HUES6 (cell line): Measurements from ENCODE around the gene COBL.

Source experiments
- H3K27ac ChIP-seq: 2 replicates; pipeline ENCODE4 v1.7.0; 2013; ENCODE audit warnings: low read depth, mild to moderate bottlenecking, low read length, inconsistent platforms
- H3K27me3 ChIP-seq: 2 replicates; pipeline ENCODE4 v1.6.1; 2013; ENCODE audit warnings: low read length; ENCODE audit not compliant: control insufficient read depth, insufficient read depth
- H3K36me3 ChIP-seq: 2 replicates; pipeline ENCODE4 v1.6.1; 2013; ENCODE audit warnings: low read length; ENCODE audit not compliant: control insufficient read depth, insufficient read depth
- H3K4me1 ChIP-seq: 2 replicates; pipeline ENCODE4 v1.6.1; 2013; ENCODE audit warnings: low read length; ENCODE audit not compliant: control insufficient read depth, insufficient read depth
- H3K4me3 ChIP-seq: 2 replicates; pipeline ENCODE4 v1.5.1; 2013; ENCODE audit warnings: low read depth, low read length
- H3K9ac ChIP-seq: one replicate; pipeline ENCODE4 v1.6.1; 2013; ENCODE audit warnings: mild to moderate bottlenecking, low read length
- H3K9me3 ChIP-seq: 2 replicates; pipeline ENCODE4 v1.6.1; 2013; ENCODE audit warnings: low read depth, low read length; ENCODE audit not compliant: control insufficient read depth, insufficient read depth

The COBL gene, protein sequence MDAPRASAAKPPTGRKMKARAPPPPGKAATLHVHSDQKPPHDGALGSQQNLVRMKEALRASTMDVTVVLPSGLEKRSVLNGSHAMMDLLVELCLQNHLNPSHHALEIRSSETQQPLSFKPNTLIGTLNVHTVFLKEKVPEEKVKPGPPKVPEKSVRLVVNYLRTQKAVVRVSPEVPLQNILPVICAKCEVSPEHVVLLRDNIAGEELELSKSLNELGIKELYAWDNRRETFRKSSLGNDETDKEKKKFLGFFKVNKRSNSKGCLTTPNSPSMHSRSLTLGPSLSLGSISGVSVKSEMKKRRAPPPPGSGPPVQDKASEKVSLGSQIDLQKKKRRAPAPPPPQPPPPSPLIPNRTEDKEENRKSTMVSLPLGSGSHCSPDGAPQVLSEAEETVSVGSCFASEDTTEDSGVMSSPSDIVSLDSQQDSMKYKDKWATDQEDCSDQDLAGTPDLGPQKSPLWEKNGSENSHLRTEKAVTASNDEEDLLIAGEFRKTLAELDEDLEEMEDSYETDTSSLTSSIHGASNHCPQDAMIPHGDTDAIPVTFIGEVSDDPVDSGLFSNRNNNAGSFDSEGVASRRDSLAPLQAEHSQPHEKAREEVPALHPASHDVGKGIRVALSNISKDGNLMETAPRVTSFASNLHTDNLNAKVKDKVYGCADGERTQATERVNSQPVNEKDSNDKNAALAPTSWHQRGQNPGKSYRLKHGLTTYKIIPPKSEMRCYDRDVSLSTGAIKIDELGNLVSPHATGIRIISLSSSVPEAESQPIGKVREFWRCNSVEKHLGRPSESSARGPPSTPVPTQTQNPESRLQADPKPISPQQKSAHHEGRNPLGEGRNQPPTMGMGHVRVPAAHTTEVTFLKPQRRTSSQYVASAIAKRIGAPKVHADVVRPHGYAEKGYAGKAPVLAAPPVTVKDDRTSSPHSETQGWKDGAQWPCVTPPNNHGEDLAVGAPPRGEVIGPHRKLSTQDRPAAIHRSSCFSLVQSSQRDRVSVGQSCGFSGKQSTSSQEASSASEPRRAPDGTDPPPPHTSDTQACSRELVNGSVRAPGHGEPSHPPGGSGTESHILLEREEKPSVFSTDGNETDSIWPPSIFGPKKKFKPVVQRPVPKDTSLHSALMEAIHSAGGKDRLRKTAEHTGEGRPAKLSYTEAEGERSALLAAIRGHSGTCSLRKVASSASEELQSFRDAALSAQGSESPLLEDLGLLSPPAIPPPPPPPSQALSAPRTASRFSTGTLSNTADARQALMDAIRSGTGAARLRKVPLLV

DNA sequence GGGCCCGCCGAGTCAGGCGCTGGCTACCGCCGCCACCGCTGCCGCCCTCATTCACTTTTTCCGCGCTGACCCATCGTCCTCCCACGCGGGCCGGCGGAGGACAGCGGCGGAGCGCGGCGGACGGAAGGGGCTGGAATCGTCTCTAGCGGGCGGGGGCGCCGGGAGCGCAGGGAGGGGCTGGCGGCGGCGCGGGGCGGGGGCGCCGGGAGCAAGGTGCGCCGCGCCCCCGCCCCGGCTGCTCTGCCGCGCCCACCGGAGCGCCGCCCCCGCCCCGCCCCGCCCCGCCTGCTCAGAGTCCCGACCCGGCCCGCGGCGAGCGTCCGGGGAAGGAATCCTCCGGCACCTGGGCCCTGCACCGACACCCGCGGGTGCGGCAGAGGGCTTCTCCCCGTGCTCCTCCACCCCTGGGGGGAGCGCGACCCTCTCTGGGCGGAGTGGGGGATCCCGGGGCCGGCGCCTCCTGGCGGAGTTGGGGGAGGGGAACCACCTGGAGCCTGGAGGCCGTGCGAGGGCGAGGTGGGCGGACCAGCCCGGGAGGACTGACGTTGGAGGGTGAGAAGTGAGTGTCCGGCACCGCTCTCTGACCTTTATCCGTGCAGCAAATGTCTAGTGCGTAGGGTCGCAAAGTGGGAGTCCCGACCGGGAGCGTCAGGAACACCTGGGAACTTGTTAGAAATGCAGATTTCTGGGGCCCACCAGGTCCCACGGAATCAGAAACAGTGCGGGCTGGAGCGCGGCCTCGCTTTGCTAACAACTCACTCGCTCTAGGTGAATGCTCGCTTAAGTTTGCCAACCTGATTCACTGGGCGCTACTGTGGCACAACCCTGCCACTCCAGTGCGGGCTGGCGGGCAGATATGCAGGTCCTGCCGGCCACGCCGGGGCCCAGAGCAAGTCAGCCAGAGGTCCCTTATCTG lies at the start of gene COBL:
COBL (minus strand) TSS at position 144 of the 916 bp plus-strand sequence. CDS start 176 bp downstream, outside the sequence.
- H3K4me3 ChIP-seq, result peak within 1 kb of the TSS; percentile 83
- H3K4me1 ChIP-seq, result peaks cover 46% of the 10 kb centered on the region

DNA sequence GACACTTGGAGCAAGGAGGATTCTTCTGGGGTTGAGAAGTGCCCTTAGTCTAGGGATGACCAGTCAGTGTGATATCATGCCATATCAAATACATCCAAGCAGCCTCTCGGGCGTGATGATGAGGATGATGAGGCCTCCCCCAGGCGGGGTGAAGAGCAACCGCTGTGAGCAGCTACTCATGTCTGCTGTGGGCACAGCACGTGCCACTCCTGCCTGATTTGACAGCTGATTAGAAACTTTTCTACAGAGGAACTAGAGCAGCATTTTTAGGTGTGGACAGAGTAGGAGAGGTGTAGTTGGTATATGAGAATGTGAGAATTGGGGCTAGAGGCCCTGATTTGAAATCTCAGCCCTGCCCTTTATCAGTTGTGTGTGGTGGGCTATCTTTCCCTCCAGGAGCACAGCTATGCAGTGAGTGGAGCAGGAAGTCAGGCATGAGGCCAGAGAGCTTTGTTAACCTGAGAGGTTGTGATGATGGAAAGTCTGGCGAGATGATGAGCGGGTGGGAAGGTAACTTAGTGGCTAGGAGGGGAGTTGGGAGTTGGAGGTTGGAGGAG lies 49.6 kb upstream of the COBL start:
- Histone ChIP-seq H3K9ac (no peak overlapping the region), H3K36me3 (no peaks in the 10 kb centered on the region), H3K27ac (no peak overlapping the region), H3K4me3 (no peak overlapping the region), H3K4me1 (peaks cover 8% of the 10 kb centered on the region), H3K9me3 (peaks cover 3% of the 10 kb centered on the region; the same call in 1 of the 2 replicates), H3K27me3 (no peaks in the 10 kb centered on the region)

More for the DNA sequence above, at the start of gene COBL:
- Histone ChIP-seq H3K27me3 (peaks cover 35% of the 10 kb centered on the region), H3K27ac (peak within 1 kb of the TSS; percentile 43; the same call in 1 of the 2 replicates), H3K9me3 (no peaks in the 10 kb centered on the region), H3K36me3 (no peaks in the 10 kb centered on the region), H3K9ac (peak within 1 kb of the TSS; percentile 74)

DNA sequence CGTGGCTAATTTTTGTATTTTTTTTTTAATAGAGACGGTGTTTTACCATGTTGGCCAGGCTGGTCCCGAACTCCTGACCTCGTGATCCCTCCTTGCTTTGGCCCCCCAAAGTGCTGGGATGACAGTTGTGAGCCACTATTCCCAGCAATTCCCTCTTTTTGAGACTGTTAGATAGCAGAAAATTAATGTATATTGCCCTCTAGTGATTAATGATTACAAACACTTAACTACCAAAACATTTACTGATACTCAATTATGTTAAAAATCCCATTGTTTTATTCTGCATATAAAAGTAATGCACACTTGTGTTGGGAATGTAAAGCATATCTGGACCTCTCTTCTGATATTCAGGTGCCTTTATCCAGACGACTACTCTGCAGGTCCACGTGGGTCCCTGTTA lies 41.2 kb upstream of the COBL start:
- Histone ChIP-seq H3K4me3 (no peak overlapping the region), H3K27ac (no peak overlapping the region), H3K9ac (no peak overlapping the region), H3K9me3 (peaks cover 3% of the 10 kb centered on the region; the same call in 1 of the 2 replicates), H3K4me1 (peaks cover 6% of the 10 kb centered on the region), H3K36me3 (no peaks in the 10 kb centered on the region), H3K27me3 (no peaks in the 10 kb centered on the region)

DNA sequence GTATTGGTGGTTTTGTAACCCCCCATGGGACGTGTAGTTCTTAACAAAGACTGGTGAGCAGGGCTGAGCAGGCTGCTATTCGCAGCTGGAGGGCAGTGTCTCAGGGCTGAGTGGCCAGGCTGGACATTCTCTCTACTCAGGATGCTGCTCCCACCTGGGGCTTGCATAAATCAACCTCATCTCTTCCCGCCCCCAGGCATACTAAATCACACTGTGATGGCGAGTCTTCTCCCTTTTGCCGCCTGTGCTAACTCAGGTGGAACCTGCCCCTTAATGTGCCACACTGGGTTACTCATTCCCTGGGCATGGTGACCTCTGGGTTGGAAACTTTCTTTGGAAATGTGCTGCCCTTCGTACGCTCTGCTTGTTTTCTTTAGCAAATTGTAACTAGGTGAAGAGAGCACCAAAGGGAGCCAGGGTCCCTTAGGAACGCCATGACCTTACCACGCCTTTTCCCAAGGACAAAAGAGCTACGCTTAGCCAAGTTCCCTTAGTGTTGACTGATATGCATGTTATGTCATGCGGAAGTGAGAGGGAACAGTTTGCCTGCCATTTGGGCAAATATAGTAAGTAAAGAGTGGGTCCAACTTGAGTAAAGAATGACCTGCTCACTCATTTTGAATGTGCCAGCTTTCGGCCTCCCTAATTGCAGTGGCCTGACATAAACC lies 40.4 kb upstream of the COBL start:
- H3K4me1 ChIP-seq, result peaks cover 6% of the 10 kb centered on the region
- H3K27ac ChIP-seq, result no peak overlapping the region
- no peak overlapping the region for H3K9ac ChIP-seq
- no peaks in the 10 kb centered on the region for H3K27me3 ChIP-seq
- no peaks in the 10 kb centered on the region for H3K9me3 ChIP-seq
- H3K4me3 ChIP-seq, result no peak overlapping the region
- H3K36me3 ChIP-seq, result no peaks in the 10 kb centered on the region

DNA sequence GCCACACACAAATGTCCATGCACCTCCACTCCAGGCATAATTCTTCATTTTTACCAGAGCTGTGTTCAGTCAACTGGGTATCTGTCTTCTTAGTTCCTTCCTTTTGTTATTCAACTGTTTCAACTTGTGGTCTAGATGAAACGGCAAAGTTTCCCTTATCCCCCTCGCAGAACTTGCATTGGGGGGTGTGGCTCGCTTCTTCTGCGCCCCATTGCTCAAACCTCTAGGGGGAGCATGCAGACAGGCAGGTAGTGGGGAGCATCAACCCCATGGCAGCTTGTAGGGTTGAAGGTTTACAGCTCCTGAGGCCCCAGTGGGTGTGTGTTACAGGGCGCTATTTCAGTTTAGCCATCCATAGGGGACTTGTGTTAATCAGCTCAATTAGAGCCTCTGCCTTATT lies 38.3 kb upstream of the COBL start:
- Histone ChIP-seq H3K36me3 (no peaks in the 10 kb centered on the region), H3K9me3 (no peaks in the 10 kb centered on the region), H3K4me3 (no peak overlapping the region), H3K9ac (no peak overlapping the region), H3K4me1 (peaks cover 9% of the 10 kb centered on the region), H3K27me3 (no peaks in the 10 kb centered on the region), H3K27ac (no peak overlapping the region)

DNA sequence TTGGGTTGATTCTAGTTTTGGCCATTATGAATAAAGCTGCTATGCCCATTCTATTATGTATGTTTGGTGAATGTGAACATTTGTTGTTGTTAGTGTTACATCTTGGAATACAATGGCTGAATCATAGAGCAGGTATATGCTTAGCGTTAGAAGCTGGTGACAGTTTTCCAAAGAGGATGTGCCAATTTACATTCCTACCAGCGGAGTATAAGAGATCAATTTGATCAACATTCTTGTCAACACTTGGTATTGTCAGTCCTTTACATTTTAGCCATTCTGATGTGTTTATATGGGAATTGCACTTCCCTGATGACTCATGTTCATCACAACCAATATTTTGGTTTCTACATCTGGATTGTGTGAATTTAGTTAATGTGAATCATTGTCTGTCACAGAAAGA lies 37.8 kb upstream of the COBL start:
- Histone ChIP-seq H3K9me3 (no peaks in the 10 kb centered on the region), H3K27me3 (no peaks in the 10 kb centered on the region), H3K36me3 (no peaks in the 10 kb centered on the region), H3K27ac (no peak overlapping the region), H3K4me1 (peaks cover 9% of the 10 kb centered on the region), H3K4me3 (no peak overlapping the region), H3K9ac (no peak overlapping the region)

DNA sequence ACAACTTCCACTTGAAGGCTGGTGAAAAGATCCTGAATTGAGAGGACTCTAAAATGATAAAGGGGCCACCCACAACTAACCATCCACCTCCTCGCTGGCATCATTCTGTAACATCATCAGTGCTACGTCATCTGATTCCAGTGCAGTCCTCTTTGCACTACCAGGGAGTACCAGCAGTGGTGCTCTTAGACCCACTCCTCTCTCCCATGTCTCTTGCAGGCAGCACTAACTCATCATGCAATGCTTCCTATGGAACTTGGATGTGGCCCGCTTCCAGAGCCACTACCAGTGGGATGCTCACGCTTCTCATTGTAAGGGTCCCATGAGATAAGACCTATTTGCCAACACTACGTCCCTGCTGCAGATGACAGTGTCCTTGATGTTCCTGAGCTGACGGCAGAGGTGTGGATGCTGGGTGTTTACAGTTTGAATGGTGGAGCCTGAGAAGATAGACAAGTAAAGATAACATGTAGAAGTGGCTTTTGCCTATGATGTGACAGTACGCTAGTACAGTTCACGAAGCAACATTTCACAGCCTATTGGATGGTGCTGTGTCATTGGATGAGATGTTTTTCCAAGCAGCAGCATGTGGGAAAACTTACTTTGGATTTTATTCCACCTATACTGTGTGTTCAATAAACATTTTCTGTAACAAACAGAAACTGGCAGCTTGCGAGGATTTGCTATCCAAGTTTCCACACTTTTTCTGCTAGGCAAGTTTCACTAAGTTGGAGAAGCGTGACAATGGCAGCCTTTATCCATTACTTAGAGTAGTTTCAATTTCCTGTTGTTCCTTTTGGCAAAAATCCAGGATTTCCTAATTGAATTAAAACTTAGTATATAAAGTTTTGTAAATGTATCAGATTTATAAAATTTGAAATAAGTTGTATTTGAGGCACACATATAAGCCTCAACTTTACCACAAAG lies 35.8 kb upstream of the COBL start:
- H3K9ac ChIP-seq, result no peak overlapping the region
- peaks cover 9% of the 10 kb centered on the region for H3K4me1 ChIP-seq
- no peaks in the 10 kb centered on the region for H3K27me3 ChIP-seq
- H3K36me3 ChIP-seq, result no peaks in the 10 kb centered on the region
- no peak overlapping the region for H3K27ac ChIP-seq
- H3K4me3 ChIP-seq, result no peak overlapping the region
- H3K9me3 ChIP-seq, result no peaks in the 10 kb centered on the region

DNA sequence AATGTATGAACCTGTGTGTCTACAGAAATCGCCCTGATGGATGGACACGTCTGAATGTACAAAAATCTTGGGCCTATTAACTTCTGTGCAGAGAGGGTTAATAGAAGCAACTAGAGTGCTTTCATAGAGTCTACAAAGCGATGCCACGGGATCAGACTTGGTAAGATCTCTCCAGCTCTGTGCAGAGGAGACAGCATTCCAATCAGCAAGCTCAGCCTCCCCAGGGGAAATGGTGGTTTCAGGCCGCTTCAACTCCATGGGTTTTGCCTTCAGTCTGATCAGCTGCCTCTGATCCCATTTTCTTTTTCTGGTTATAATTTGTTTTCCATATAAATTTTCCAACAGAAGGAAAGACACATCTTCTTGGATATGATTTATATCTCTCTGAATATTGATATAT lies 35.1 kb upstream of the COBL start:
- peaks cover 4% of the 10 kb centered on the region for H3K4me1 ChIP-seq
- no peaks in the 10 kb centered on the region for H3K27me3 ChIP-seq
- no peaks in the 10 kb centered on the region for H3K9me3 ChIP-seq
- no peak overlapping the region for H3K27ac ChIP-seq
- no peak overlapping the region for H3K9ac ChIP-seq
- H3K4me3 ChIP-seq, result no peak overlapping the region
- no peaks in the 10 kb centered on the region for H3K36me3 ChIP-seq

DNA sequence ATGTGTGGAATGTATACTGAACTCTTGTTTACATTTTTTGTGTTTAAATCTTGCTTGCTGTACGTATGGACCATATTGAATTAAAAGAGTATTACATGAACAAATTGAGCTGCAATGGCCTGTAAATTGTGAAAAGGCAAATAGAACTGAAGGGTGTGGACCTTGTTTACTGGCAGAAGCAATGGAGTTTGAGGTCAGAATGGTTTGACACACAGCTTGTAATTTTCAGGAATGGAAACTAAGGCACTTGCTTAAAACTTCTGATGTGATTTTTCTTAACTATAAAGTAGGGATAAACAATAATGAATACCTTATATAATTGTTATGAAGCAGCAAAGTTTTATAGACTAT lies 33.9 kb upstream of the COBL start:
- Histone ChIP-seq H3K36me3 (no peaks in the 10 kb centered on the region), H3K9me3 (no peaks in the 10 kb centered on the region), H3K9ac (no peak overlapping the region), H3K27ac (no peak overlapping the region), H3K4me1 (peaks cover 4% of the 10 kb centered on the region; the same call in 1 of the 2 replicates), H3K4me3 (no peak overlapping the region), H3K27me3 (no peaks in the 10 kb centered on the region)
